DOHH2 (cell line): Measurements from ENCODE around the gene GOLPH3.

ENCODE experiments used
- EZH2phosphoT487 ChIP-seq: fragments of 200-600 bp; sonication (generic); IDR thresholded peaks from 2 replicates; pipeline ENCODE4 v1.6.1; 2017; ENCODE audit warnings: borderline replicate concordance, mild to moderate bottlenecking, antibody characterized with exemption, low read length, moderate library complexity, mixed read lengths
- TF ChIP-seq, protein P1 (sequence below): fragments of 200-600 bp; sonication (generic); IDR thresholded peaks from one replicate; pipeline ENCODE4 v1.5.1; 2014; ENCODE audit warnings: antibody characterized with exemption, mild to moderate bottlenecking, low read depth, low read length; ENCODE audit not compliant: poor library complexity, severe bottlenecking

GRCh38 chr5:32201122-32201753 lies 27.1 kb upstream of the GOLPH3 start:
- TF ChIP-seq, protein P1, sequence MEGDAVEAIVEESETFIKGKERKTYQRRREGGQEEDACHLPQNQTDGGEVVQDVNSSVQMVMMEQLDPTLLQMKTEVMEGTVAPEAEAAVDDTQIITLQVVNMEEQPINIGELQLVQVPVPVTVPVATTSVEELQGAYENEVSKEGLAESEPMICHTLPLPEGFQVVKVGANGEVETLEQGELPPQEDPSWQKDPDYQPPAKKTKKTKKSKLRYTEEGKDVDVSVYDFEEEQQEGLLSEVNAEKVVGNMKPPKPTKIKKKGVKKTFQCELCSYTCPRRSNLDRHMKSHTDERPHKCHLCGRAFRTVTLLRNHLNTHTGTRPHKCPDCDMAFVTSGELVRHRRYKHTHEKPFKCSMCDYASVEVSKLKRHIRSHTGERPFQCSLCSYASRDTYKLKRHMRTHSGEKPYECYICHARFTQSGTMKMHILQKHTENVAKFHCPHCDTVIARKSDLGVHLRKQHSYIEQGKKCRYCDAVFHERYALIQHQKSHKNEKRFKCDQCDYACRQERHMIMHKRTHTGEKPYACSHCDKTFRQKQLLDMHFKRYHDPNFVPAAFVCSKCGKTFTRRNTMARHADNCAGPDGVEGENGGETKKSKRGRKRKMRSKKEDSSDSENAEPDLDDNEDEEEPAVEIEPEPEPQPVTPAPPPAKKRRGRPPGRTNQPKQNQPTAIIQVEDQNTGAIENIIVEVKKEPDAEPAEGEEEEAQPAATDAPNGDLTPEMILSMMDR: no peak
- TF ChIP-seq EZH2phosphoT487: no peak
